GM12878 (cell line): ENCODE data around the gene CC2D2B. TPM values are rescaled to one million over a fixed set of nuclear protein-coding genes. Genes with fewer than 3 reads are reported as not detected.

ENCODE experiments used
- ATAC-seq: fragments of 200-7000 bp; cut with Tn5 transposase; 3 replicates; pipeline ENCODE4 v1.9.1; 2020; ENCODE audit warnings: mild to moderate bottlenecking, moderate library complexity
- BruUV-seq: library from RNA; stranded (reverse); fragments of 400-500 nt; replicated peaks from 2 replicates; lab custom pipeline; 2021; lab: Mats Ljungman, UMichigan
- CTCF ChIA-PET: fragments of 300-600 bp; sonication (Branson Sonifier 250); formaldehyde crosslinking; extraction: SDS; loops from one replicate; lab custom pipeline; 2021; ENCODE audit warnings: inconsistent platforms; lab: Yijun Ruan, JAX
- POLR2A ChIA-PET: fragments of 350-600 bp; formaldehyde crosslinking; extraction: SDS; loops from one replicate; lab custom pipeline; 2021; ENCODE audit warnings: inconsistent platforms; lab: Charles Lee
- RAD21 ChIA-PET: fragments of 300-600 bp; sonication (Branson Sonifier 250); formaldehyde crosslinking; loops from one replicate; lab custom pipeline; 2023; ENCODE audit warnings: antibody characterized with exemption; ENCODE audit not compliant: unreplicated experiment; lab: Charles Lee
- SMC1A ChIA-PET: fragments of 300-600 bp; sonication (Branson Sonifier 250); formaldehyde crosslinking; loops from one replicate; lab custom pipeline; 2023; ENCODE audit not compliant: unreplicated experiment, uncharacterized antibody; lab: Charles Lee
- DNase-seq: peaks from one replicate; pipeline ENCODE4 v3.0.0-alpha.2; 2011; ENCODE audit warnings: low read depth, low spot score
- FAIRE-seq: peaks from 3 replicates; lab custom pipeline; 2011; peaks lifted over from hg19 to GRCh38; lab: Jason Lieb, UNC
- H2AFZ ChIP-seq: 2 replicates; pipeline ENCODE4 v1.6.0; 2011; ENCODE audit warnings: low read depth, low read length, control low read depth; ENCODE audit not compliant: control insufficient read depth
- H3K27ac ChIP-seq: 2 replicates; pipeline ENCODE4 v1.5.1; 2011; ENCODE audit warnings: control low read depth; ENCODE audit not compliant: control insufficient read depth, insufficient read depth
- H3K27me3 ChIP-seq, 2 experiments: replicated peaks in 1 of 2; 2 replicates each; pipeline versions ENCODE4 v1.6.0 to v1.6.1; 2011; ENCODE audit warnings: low read length in 1 of 2; ENCODE audit not compliant: control insufficient read depth in 2 of 2, insufficient read depth in 2 of 2
- H3K36me3 ChIP-seq, 2 experiments: 2 replicates each; pipeline ENCODE4 v1.5.1; 2011; ENCODE audit warnings: low read length in 1 of 2; ENCODE audit not compliant: control insufficient read depth in 2 of 2, insufficient read depth in 2 of 2
- H3K4me1 ChIP-seq: 2 replicates; pipeline ENCODE4 v1.6.1; 2011; ENCODE audit warnings: mild to moderate bottlenecking, low read length, moderate library complexity, mixed read lengths; ENCODE audit not compliant: control insufficient read depth, insufficient read depth
- H3K4me2 ChIP-seq: 2 replicates; pipeline ENCODE4 v1.6.0; 2011; ENCODE audit warnings: control low read depth; ENCODE audit not compliant: control insufficient read depth, insufficient read depth
- H3K4me3 ChIP-seq: fragments of 200-600 bp; sonication (generic); 2 replicates; pipeline ENCODE4 v1.5.1; 2016
- H3K79me2 ChIP-seq: 2 replicates; pipeline ENCODE4 v1.6.0; 2011; ENCODE audit warnings: low read length; ENCODE audit not compliant: control insufficient read depth, insufficient read depth
- H3K9ac ChIP-seq: 2 replicates; pipeline ENCODE4 v1.8.0; 2011; ENCODE audit warnings: low read length, control low read depth, mixed read lengths; ENCODE audit not compliant: control insufficient read depth, insufficient read depth
- H3K9me3 ChIP-seq: replicated peaks from 3 replicates; pipeline ENCODE4 v1.5.1; 2011; ENCODE audit warnings: mild to moderate bottlenecking, low read length; ENCODE audit not compliant: control insufficient read depth, insufficient read depth
- H4K20me1 ChIP-seq: 2 replicates; pipeline ENCODE4 v1.6.0; 2011; ENCODE audit not compliant: control insufficient read depth, insufficient read depth
- ASH2L ChIP-seq: fragments of 300-600, 200-600 bp; sonication (generic); IDR thresholded peaks from 2 replicates; pipeline ENCODE4 v1.6.1; 2017; ENCODE audit warnings: low read depth, mild to moderate bottlenecking, borderline replicate concordance
- BHLHE40 ChIP-seq, 2 experiments: fragments of 450-650 bp in 1 of 2; IDR thresholded peaks; 2 replicates each; pipeline ENCODE4 v1.6.1; 2011 to 2017; ENCODE audit warnings: low read depth in 2 of 2, borderline replicate concordance in 1 of 2, improper control_type of control experiment in 1 of 2, low read length in 1 of 2, mild to moderate bottlenecking in 1 of 2
- BMI1 ChIP-seq: fragments of 450-650 bp; IDR thresholded peaks from 2 replicates; pipeline ENCODE4 v1.6.1; 2016; ENCODE audit warnings: mild to moderate bottlenecking, moderate library complexity, borderline replicate concordance
- CHD2 ChIP-seq: IDR thresholded peaks from 2 replicates; pipeline ENCODE4 v1.6.1; 2011; ENCODE audit warnings: low read depth, low read length, improper control_type of control experiment, borderline replicate concordance
- CREB1 ChIP-seq: IDR thresholded peaks from 2 replicates; pipeline ENCODE4 v1.6.1; 2012; ENCODE audit warnings: low read depth, mild to moderate bottlenecking, inconsistent platforms
- IKZF2 ChIP-seq, 2 experiments: fragments of 450-650 bp; IDR thresholded peaks; 2 replicates each; pipeline ENCODE4 v1.6.1; 2017; ENCODE audit warnings: mild to moderate bottlenecking in 2 of 2, moderate library complexity in 2 of 2
- NFIC ChIP-seq: IDR thresholded peaks from 2 replicates; pipeline ENCODE4 v1.6.1; 2012; ENCODE audit warnings: low read depth, mild to moderate bottlenecking, inconsistent platforms, low read length, moderate library complexity
- RELA ChIP-seq: fragments of 450-650 bp; IDR thresholded peaks from 2 replicates; pipeline ENCODE4 v1.8.0; 2014; ENCODE audit warnings: borderline replicate concordance; ENCODE audit not compliant: partially characterized antibody
- WGBS: methylation state at CpG from one replicate; pipeline ENCODE4 v1.1.6; 2016; ENCODE audit warnings: low lambda C conversion rate; ENCODE audit not compliant: insufficient replicate concordance, insufficient coverage; ENCODE audit errors: missing lambda C conversion rate; 5-methylcytosine and 5-hydroxymethylcytosine counted together
- in situ Hi-C: fragments of 300-500 bp; cut with MboI; formaldehyde crosslinking; loops from 9 replicates; pipeline ENCODE4 v1.14.3; 2018; ENCODE audit warnings: mixed read lengths
- intact Hi-C: fragments of 100-400 bp; cut with micrococcal nuclease; formaldehyde crosslinking; loops from one replicate; pipeline ENCODE4 v1.14.2; 2022; ENCODE audit not compliant: unreplicated experiment
- polyA plus RNA-seq, 11 experiments: library from polyadenylated mRNA; depleted of rRNA in 4 of 11; unstranded in 6 of 11; stranded (reverse) in 5 of 11; fragments of >200 nt; fragmentation: Nextera tagmentation in 4 of 11; fragmentation: Illumina TruSeq in 1 of 11; extraction: Ambion mirVana in 4 of 11; extraction: Trizol in 1 of 11; gene quantifications; 1 replicate in 1 of 11; 2 replicates in 10 of 11; pipeline versions ENCODE4 v1.2.1 to v1.2.3, GENCODE V29; 2011 to 2016; ENCODE audit warnings: inconsistent platforms in 2 of 11, missing spikeins in 2 of 11, low read depth in 1 of 11
- total RNA-seq, 4 experiments: library from RNA; depleted of rRNA in 3 of 4; stranded (reverse); fragments of >200 nt in 3 of 4; fragmentation: Illumina TruSeq in 1 of 4; extraction: Trizol in 1 of 4; gene quantifications; 2 replicates each; pipeline versions ENCODE4 v1.2.1 to v1.2.3, GENCODE V29; 2013 to 2021
- TF ChIP-seq, protein P1 (sequence below): IDR thresholded peaks from 2 replicates; pipeline ENCODE4 v1.6.1; 2011; ENCODE audit warnings: low read depth, mild to moderate bottlenecking, low read length, moderate library complexity, borderline replicate concordance; ENCODE audit errors: extremely low read depth
- TF ChIP-seq, protein P2 (sequence below): IDR thresholded peaks from 2 replicates; pipeline ENCODE4 v1.6.1; 2011; ENCODE audit warnings: low read depth, low read length, improper control_type of control experiment, borderline replicate concordance
- TF ChIP-seq, protein P3 (sequence below): fragments of 450-650 bp; IDR thresholded peaks from 2 replicates; pipeline ENCODE4 v1.6.1; 2017; ENCODE audit warnings: mild to moderate bottlenecking

CC2D2B gene
- total and polyA plus RNA-seq, 10 of the 15 experiments (the other 5 are each of a cell fraction or from before 2014, with no cell fraction given): 0.42 to 2.8 (median 0.78) TPM

DNA sequence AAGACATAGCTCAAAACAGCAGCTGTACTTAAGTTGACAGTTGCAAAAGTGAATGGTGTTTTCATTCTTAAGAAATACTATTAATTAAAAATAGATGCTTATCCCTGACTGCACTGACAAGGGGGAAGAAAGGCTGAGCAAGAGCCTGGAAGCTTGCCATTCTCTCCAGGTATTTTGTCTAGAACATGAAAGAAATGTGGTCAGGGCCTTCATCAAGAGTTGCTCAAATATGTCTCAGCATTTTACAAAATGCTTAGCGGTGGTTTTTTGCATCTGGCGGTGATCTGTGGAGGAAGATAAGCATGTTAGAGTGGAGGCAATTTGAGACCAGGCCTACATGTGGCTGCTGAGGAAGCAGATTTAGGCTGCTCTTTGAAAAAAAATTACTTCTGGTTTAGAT is 46.4 kb upstream of the CC2D2B start:
- Histone ChIP-seq H3K9me3 (no peaks in the 10 kb centered on the region), H4K20me1 (no peaks in the 10 kb centered on the region), H3K36me3 (peaks cover 39 to 44% of the 10 kb centered on the region in 2 experiments), H3K9ac (no peak overlapping the region), H3K27ac (no peak overlapping the region), H3K4me2 (no peak overlapping the region), H3K4me1 (peaks cover 9% of the 10 kb centered on the region; the same call in 1 of the 2 replicates), H3K4me3 (no peak overlapping the region), H3K79me2 (no peaks in the 10 kb centered on the region), H2AFZ (no peak overlapping the region), H3K27me3 (no peaks in the 10 kb centered on the region)
- in situ Hi-C loops: no loop called here
- ATAC-seq: no peak
- no peak for DNase-seq
- BruUV-seq: no TSS peak
- POLR2A ChIA-PET: interaction anchor here (1.3 kb wide), 1 partner anchor 9 kb away, joined by 4 read pairs; no protein-coding TSS in a partner anchor
- FAIRE-seq: no peak
- TF ChIP-seq, protein P1, sequence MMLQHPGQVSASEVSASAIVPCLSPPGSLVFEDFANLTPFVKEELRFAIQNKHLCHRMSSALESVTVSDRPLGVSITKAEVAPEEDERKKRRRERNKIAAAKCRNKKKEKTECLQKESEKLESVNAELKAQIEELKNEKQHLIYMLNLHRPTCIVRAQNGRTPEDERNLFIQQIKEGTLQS: no peak
- TF ChIP-seq ASH2L: no peak
- no peak for TF ChIP-seq CREB1
- TF ChIP-seq IKZF2 (IDR thresholded peaks at IDR 0.05): no peak
- TF ChIP-seq, protein P2, sequence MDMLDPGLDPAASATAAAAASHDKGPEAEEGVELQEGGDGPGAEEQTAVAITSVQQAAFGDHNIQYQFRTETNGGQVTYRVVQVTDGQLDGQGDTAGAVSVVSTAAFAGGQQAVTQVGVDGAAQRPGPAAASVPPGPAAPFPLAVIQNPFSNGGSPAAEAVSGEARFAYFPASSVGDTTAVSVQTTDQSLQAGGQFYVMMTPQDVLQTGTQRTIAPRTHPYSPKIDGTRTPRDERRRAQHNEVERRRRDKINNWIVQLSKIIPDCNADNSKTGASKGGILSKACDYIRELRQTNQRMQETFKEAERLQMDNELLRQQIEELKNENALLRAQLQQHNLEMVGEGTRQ: no peak
- no peak for TF ChIP-seq NFIC
- no peak for TF ChIP-seq BMI1
- TF ChIP-seq RELA: no peak
- no peak for TF ChIP-seq CHD2
- TF ChIP-seq BHLHE40 (IDR thresholded peaks at IDR 0.05; ENCODE audit: borderline replicate concordance in 1 of 2, low read depth in 2 of 2, low read length in 1 of 2): no peak
- TF ChIP-seq, protein P3, sequence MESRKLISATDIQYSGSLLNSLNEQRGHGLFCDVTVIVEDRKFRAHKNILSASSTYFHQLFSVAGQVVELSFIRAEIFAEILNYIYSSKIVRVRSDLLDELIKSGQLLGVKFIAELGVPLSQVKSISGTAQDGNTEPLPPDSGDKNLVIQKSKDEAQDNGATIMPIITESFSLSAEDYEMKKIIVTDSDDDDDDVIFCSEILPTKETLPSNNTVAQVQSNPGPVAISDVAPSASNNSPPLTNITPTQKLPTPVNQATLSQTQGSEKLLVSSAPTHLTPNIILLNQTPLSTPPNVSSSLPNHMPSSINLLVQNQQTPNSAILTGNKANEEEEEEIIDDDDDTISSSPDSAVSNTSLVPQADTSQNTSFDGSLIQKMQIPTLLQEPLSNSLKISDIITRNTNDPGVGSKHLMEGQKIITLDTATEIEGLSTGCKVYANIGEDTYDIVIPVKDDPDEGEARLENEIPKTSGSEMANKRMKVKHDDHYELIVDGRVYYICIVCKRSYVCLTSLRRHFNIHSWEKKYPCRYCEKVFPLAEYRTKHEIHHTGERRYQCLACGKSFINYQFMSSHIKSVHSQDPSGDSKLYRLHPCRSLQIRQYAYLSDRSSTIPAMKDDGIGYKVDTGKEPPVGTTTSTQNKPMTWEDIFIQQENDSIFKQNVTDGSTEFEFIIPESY: no peak
- SMC1A ChIA-PET: interaction anchor here (0.8 to 1.8 kb wide), 5 partner anchors 12 to 167 kb away, joined by 3 to 6 read pairs (median 5); no protein-coding TSS in a partner anchor
- WGBS: 98% methylated on average over 2 of the region's 2 CpGs
- CTCF ChIA-PET: interaction anchor here (0.8 to 2.8 kb wide), 2 partner anchors 8 to 168 kb away, joined by 4 to 16 read pairs; partner anchors contain the start of gene TCTN3
- intact Hi-C loops: no loop called here
- RAD21 ChIA-PET: interaction anchor here (1.1 to 1.2 kb wide), 2 partner anchors 166 to 167 kb away, joined by 4 to 5 read pairs; partner anchors contain the start of gene TCTN3
